Liver (tissue), 9 donors: ENCODE measurements around the gene GPC3. TPM values are rescaled to one million over a fixed set of nuclear protein-coding genes. Genes with fewer than 3 reads are reported as not detected.

Experiments used
- DNase-seq: peaks from one replicate; pipeline ENCODE4 v3.0.0-alpha.2; 2017; ENCODE audit warnings: low spot score
- H3K27ac ChIP-seq, 2 donors: one replicate each; pipeline ENCODE4 v1.7.0; 2013; ENCODE audit warnings: inconsistent platforms in 2 of 2, low read length in 2 of 2, control low read depth in 1 of 2, low read depth in 1 of 2, mild to moderate bottlenecking in 1 of 2
- H3K27me3 ChIP-seq, 4 donors: one replicate each; pipeline versions ENCODE4 v1.6.1 to v1.7.0; 2013; ENCODE audit warnings: low read length in 3 of 4, inconsistent platforms in 1 of 4, mild to moderate bottlenecking in 1 of 4, moderate library complexity in 1 of 4; ENCODE audit not compliant: control insufficient read depth in 4 of 4, insufficient read depth in 4 of 4
- H3K36me3 ChIP-seq, 4 donors: one replicate each; pipeline versions ENCODE4 v1.6.1 to v1.7.0; 2013; ENCODE audit warnings: low read length in 3 of 4, mild to moderate bottlenecking in 3 of 4, low read depth in 1 of 4, moderate library complexity in 1 of 4; ENCODE audit not compliant: control insufficient read depth in 4 of 4, insufficient read depth in 3 of 4
- H3K4me1 ChIP-seq, 4 donors: one replicate each; pipeline versions ENCODE4 v1.6.1 to v1.7.0; 2013; ENCODE audit warnings: low read length in 3 of 4, mild to moderate bottlenecking in 3 of 4, moderate library complexity in 1 of 4; ENCODE audit not compliant: control insufficient read depth in 4 of 4, insufficient read depth in 4 of 4
- H3K4me3 ChIP-seq, 3 donors: one replicate each; pipeline versions ENCODE4 v1.6.1 to v1.7.0; 2013; ENCODE audit warnings: low read length in 3 of 3, control low read depth in 1 of 3, low read depth in 1 of 3, mild to moderate bottlenecking in 1 of 3
- H3K9ac ChIP-seq, 2 donors: one replicate each; pipeline ENCODE4 v1.7.0; 2013; ENCODE audit warnings: low read length in 2 of 2, mild to moderate bottlenecking in 2 of 2, moderate library complexity in 2 of 2, control low read depth in 1 of 2, low read depth in 1 of 2
- H3K9me3 ChIP-seq, 4 donors: one replicate each; pipeline versions ENCODE4 v1.6.1 to v1.7.0; 2013; ENCODE audit warnings: low read length in 3 of 4; ENCODE audit not compliant: control insufficient read depth in 4 of 4
- EGR1 ChIP-seq, 2 donors: IDR thresholded peaks; 2 replicates each; pipeline ENCODE4 v1.6.1; 2016 to 2018; ENCODE audit warnings: antibody characterized with exemption in 2 of 2, low read depth in 2 of 2
- FOXA1 ChIP-seq: IDR thresholded peaks from 2 replicates; pipeline ENCODE4 v1.6.1; 2016; ENCODE audit warnings: antibody characterized with exemption
- FOXA2 ChIP-seq: IDR thresholded peaks from 2 replicates; pipeline ENCODE4 v1.6.1; 2016; ENCODE audit warnings: antibody characterized with exemption
- GABPA ChIP-seq, 2 donors: IDR thresholded peaks in 1 of 2; conservative IDR thresholded peaks in 1 of 2; 2 replicates each; pipeline ENCODE4 v1.6.1; 2016; ENCODE audit warnings: antibody characterized with exemption in 2 of 2, mild to moderate bottlenecking in 1 of 2, moderate library complexity in 1 of 2
- HNF4A ChIP-seq, 2 donors: conservative IDR thresholded peaks; 2 replicates each; pipeline ENCODE4 v1.6.1; 2016; ENCODE audit warnings: antibody characterized with exemption in 2 of 2, mild to moderate bottlenecking in 2 of 2
- HNF4G ChIP-seq: IDR thresholded peaks from 2 replicates; pipeline ENCODE4 v1.6.1; 2016; ENCODE audit warnings: antibody characterized with exemption
- JUND ChIP-seq, 2 donors: IDR thresholded peaks; 2 replicates each; pipeline ENCODE4 v1.6.1; 2016; ENCODE audit warnings: antibody characterized with exemption in 2 of 2
- NR2F2 ChIP-seq: IDR thresholded peaks from 2 replicates; pipeline ENCODE4 v1.6.1; 2016; ENCODE audit warnings: antibody characterized with exemption
- RAD21 ChIP-seq, 2 donors: IDR thresholded peaks; 2 replicates each; pipeline ENCODE4 v1.6.1; 2016; ENCODE audit warnings: antibody characterized with exemption in 2 of 2, mild to moderate bottlenecking in 2 of 2
- RXRA ChIP-seq, 2 donors: IDR thresholded peaks; 2 replicates each; pipeline ENCODE4 v1.6.1; 2017 to 2018; ENCODE audit warnings: antibody characterized with exemption in 2 of 2, mild to moderate bottlenecking in 1 of 2
- SP1 ChIP-seq: IDR thresholded peaks from 2 replicates; pipeline ENCODE4 v1.6.1; 2018; ENCODE audit warnings: antibody characterized with exemption, mild to moderate bottlenecking
- TAF1 ChIP-seq: conservative IDR thresholded peaks from 2 replicates; pipeline ENCODE4 v1.6.1; 2016; ENCODE audit warnings: antibody characterized with exemption, mild to moderate bottlenecking
- YY1 ChIP-seq: IDR thresholded peaks from 2 replicates; pipeline ENCODE4 v1.6.1; 2016; ENCODE audit warnings: antibody characterized with exemption, mild to moderate bottlenecking
- whole genome bisulfite sequencing: extraction: QIAGEN DNeasy Blood & Tissue Kit; methylation state at CpG from one replicate; pipeline ENCODE4 v1.1.7; 2013; 5-methylcytosine and 5-hydroxymethylcytosine counted together
- polyA plus RNA-seq, 2 donors: library from polyadenylated mRNA; stranded (reverse) in 1 of 2; unstranded in 1 of 2; fragments of 200-250 nt in 1 of 2; fragments of >200 nt in 1 of 2; fragmentation: Nextera tagmentation in 1 of 2; extraction: Ambion mirVana in 1 of 2; gene quantifications; one replicate each; pipeline versions ENCODE4 v1.2.1 to v1.2.3, GENCODE V29; 2013 to 2015
- total RNA-seq, 2 donors: library from RNA; depleted of rRNA; stranded (reverse); fragments of >200 nt; gene quantifications; one replicate each; pipeline ENCODE4 v1.2.3, GENCODE V29; 2014
- TF ChIP-seq, protein P1 (sequence below): IDR thresholded peaks from 2 replicates; pipeline ENCODE4 v1.6.1; 2016; ENCODE audit warnings: antibody characterized with exemption, mild to moderate bottlenecking
- TF ChIP-seq, protein P2 (sequence below): fragments of 150-350 bp; IDR thresholded peaks from 2 replicates; pipeline ENCODE4 v1.5.1; 2017; ENCODE audit warnings: improper control_type of control experiment, low read depth, low read length; ENCODE audit not compliant: missing input control
- TF ChIP-seq, protein P3 (sequence below): IDR thresholded peaks from 2 replicates; pipeline ENCODE4 v1.6.1; 2016; ENCODE audit warnings: antibody characterized with exemption
- TF ChIP-seq, protein P4 (sequence below): IDR thresholded peaks from 2 replicates; pipeline ENCODE4 v1.6.1; 2016; ENCODE audit warnings: antibody characterized with exemption
- TF ChIP-seq, protein P5 (sequence below): IDR thresholded peaks from 2 replicates; pipeline ENCODE4 v1.6.1; 2016; ENCODE audit warnings: antibody characterized with exemption
- donor health status: healthy.
- donor health status: healthy.
- donor health status: healthy.
- donor health status: healthy.
- donor health status: healthy.

GPC3 gene
- total and polyA plus RNA-seq, 4 donors = 0.40 to 1,133 (median 1.5) TPM

DNA sequence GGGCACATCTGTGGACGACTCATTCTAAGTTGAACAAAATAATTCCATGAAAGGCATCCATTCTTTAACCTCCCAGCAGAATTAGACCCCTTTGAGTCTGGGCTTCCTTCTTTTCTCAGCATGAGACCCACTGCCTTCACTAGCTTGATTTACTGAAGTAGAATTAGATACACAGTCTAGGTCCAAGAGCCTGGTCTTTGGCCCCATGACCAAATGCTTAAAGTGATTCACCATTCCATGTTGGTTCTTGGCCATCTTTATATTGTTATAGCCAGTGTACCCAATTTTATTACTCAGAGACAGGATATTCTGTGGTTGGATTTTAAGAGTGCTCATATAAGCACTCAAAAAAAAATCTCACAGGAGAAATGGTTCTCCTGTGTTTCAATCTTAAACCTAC is 414.8 kb downstream of the GPC3 start:
- WGBS = 80% methylated on average over 1 of the region's 1 CpG
- Histone ChIP-seq H3K27ac (no peak overlapping the region), H3K4me3 (no peak overlapping the region), H3K36me3 (no peaks in the 10 kb centered on the region), H3K9ac (no peak overlapping the region), H3K4me1 (no peaks in the 10 kb centered on the region), H3K27me3 (no peaks in the 10 kb centered on the region), H3K9me3 (peaks cover 0 to 4% (median 0%) of the 10 kb centered on the region in 4 donors)
- no peak for TF ChIP-seq HNF4G
- no peak for TF ChIP-seq HNF4A (conservative IDR thresholded peaks at IDR 0.05)
- no peak for TF ChIP-seq SP1
- TF ChIP-seq TAF1 = no peak
- TF ChIP-seq, protein P1, sequence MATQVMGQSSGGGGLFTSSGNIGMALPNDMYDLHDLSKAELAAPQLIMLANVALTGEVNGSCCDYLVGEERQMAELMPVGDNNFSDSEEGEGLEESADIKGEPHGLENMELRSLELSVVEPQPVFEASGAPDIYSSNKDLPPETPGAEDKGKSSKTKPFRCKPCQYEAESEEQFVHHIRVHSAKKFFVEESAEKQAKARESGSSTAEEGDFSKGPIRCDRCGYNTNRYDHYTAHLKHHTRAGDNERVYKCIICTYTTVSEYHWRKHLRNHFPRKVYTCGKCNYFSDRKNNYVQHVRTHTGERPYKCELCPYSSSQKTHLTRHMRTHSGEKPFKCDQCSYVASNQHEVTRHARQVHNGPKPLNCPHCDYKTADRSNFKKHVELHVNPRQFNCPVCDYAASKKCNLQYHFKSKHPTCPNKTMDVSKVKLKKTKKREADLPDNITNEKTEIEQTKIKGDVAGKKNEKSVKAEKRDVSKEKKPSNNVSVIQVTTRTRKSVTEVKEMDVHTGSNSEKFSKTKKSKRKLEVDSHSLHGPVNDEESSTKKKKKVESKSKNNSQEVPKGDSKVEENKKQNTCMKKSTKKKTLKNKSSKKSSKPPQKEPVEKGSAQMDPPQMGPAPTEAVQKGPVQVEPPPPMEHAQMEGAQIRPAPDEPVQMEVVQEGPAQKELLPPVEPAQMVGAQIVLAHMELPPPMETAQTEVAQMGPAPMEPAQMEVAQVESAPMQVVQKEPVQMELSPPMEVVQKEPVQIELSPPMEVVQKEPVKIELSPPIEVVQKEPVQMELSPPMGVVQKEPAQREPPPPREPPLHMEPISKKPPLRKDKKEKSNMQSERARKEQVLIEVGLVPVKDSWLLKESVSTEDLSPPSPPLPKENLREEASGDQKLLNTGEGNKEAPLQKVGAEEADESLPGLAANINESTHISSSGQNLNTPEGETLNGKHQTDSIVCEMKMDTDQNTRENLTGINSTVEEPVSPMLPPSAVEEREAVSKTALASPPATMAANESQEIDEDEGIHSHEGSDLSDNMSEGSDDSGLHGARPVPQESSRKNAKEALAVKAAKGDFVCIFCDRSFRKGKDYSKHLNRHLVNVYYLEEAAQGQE = no peak
- TF ChIP-seq, protein P2, sequence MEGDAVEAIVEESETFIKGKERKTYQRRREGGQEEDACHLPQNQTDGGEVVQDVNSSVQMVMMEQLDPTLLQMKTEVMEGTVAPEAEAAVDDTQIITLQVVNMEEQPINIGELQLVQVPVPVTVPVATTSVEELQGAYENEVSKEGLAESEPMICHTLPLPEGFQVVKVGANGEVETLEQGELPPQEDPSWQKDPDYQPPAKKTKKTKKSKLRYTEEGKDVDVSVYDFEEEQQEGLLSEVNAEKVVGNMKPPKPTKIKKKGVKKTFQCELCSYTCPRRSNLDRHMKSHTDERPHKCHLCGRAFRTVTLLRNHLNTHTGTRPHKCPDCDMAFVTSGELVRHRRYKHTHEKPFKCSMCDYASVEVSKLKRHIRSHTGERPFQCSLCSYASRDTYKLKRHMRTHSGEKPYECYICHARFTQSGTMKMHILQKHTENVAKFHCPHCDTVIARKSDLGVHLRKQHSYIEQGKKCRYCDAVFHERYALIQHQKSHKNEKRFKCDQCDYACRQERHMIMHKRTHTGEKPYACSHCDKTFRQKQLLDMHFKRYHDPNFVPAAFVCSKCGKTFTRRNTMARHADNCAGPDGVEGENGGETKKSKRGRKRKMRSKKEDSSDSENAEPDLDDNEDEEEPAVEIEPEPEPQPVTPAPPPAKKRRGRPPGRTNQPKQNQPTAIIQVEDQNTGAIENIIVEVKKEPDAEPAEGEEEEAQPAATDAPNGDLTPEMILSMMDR = no peak
- TF ChIP-seq, protein P3, sequence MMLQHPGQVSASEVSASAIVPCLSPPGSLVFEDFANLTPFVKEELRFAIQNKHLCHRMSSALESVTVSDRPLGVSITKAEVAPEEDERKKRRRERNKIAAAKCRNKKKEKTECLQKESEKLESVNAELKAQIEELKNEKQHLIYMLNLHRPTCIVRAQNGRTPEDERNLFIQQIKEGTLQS = no peak
- no peak for TF ChIP-seq RXRA (IDR thresholded peaks at IDR 0.05)
- no peak for TF ChIP-seq YY1
- TF ChIP-seq RAD21 (IDR thresholded peaks at IDR 0.05) = no peak
- TF ChIP-seq, protein P4, sequence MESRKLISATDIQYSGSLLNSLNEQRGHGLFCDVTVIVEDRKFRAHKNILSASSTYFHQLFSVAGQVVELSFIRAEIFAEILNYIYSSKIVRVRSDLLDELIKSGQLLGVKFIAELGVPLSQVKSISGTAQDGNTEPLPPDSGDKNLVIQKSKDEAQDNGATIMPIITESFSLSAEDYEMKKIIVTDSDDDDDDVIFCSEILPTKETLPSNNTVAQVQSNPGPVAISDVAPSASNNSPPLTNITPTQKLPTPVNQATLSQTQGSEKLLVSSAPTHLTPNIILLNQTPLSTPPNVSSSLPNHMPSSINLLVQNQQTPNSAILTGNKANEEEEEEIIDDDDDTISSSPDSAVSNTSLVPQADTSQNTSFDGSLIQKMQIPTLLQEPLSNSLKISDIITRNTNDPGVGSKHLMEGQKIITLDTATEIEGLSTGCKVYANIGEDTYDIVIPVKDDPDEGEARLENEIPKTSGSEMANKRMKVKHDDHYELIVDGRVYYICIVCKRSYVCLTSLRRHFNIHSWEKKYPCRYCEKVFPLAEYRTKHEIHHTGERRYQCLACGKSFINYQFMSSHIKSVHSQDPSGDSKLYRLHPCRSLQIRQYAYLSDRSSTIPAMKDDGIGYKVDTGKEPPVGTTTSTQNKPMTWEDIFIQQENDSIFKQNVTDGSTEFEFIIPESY = no peak
- no peak for TF ChIP-seq NR2F2
- no peak for TF ChIP-seq EGR1 (IDR thresholded peaks at IDR 0.05; ENCODE audit: low read depth in 2 of 2)
- no peak for TF ChIP-seq GABPA (IDR thresholded peaks at IDR 0.05 in 1 of 2, conservative IDR thresholded peaks at IDR 0.05 in 1 of 2)
- no peak for TF ChIP-seq FOXA2
- no peak for TF ChIP-seq JUND (IDR thresholded peaks at IDR 0.05)
- no peak for TF ChIP-seq FOXA1
- TF ChIP-seq, protein P5, sequence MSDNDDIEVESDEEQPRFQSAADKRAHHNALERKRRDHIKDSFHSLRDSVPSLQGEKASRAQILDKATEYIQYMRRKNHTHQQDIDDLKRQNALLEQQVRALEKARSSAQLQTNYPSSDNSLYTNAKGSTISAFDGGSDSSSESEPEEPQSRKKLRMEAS = no peak
- no peak for DNase-seq

DNA sequence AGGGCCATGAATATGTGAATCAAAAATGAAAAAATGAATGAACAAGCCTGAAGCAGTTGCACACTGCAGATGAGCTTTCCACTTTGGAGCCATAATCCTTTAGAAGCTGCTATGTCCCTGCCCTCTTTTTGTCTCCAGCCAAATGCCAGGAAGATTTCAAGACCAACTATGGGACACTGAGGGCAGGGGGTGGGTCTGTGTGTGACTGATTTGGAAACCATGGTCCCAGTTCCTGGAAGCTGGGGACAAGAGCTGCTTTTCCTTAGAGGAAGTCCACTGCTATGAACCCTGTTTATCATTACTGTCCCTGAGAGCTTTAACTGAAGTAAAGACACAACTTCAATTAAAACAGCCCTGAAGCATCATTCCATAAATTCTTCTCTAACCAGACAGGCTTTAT is 416.2 kb downstream of the GPC3 start:
- Histone ChIP-seq H3K4me3 (no peak overlapping the region), H3K27me3 (no peaks in the 10 kb centered on the region), H3K9me3 (peaks cover 0 to 4% (median 0%) of the 10 kb centered on the region in 4 donors), H3K4me1 (no peaks in the 10 kb centered on the region), H3K9ac (no peak overlapping the region), H3K36me3 (no peaks in the 10 kb centered on the region), H3K27ac (no peak overlapping the region)
- no peak for DNase-seq
- TF ChIP-seq, protein P4 = no peak
- TF ChIP-seq SP1 (no peak), HNF4A (conservative IDR thresholded peaks at IDR 0.05) (no peak), YY1 (no peak), FOXA1 (no peak), RXRA (IDR thresholded peaks at IDR 0.05) (no peak), NR2F2 (no peak), JUND (IDR thresholded peaks at IDR 0.05) (no peak)
- TF ChIP-seq, protein P5 = no peak
